IMR-90 (cell line): Measurements from ENCODE around the gene TMED10. TPM values are rescaled to one million over a fixed set of nuclear protein-coding genes. Genes with fewer than 3 reads are reported as not detected.

Source experiments
- ATAC-seq: fragments of 200-7000 bp; cut with Tn5 transposase; 2 replicates; pipeline ENCODE4 v1.9.1; 2020; ENCODE audit warnings: low read depth, mild to moderate bottlenecking, moderate library complexity
- BruUV-seq: library from RNA; stranded (reverse); fragments of 400-500 nt; replicated peaks from 2 replicates; lab custom pipeline; 2021; lab: Mats Ljungman, UMichigan
- CTCF ChIA-PET: fragments of 300-600 bp; formaldehyde crosslinking; extraction: SDS; loops from one replicate; lab custom pipeline; 2021; ENCODE audit warnings: antibody characterized with exemption; lab: Yijun Ruan, JAX
- POLR2A ChIA-PET: fragments of 300-600 bp; sonication (Branson Sonifier 250); formaldehyde crosslinking; loops from one replicate; lab custom pipeline; 2022; ENCODE audit warnings: antibody characterized with exemption; ENCODE audit not compliant: unreplicated experiment; lab: Charles Lee
- DNase-seq: peaks from one replicate; pipeline ENCODE4 v3.0.0; 2013
- H2AFZ ChIP-seq: replicated peaks from 2 replicates; pipeline ENCODE3; 2013; ENCODE audit warnings: low read length, mild to moderate bottlenecking; ENCODE audit not compliant: poor library complexity
- H2AK5ac ChIP-seq: 2 replicates; pipeline ENCODE4 v1.6.1; 2013; ENCODE audit warnings: low read depth, low read length, inconsistent platforms
- H2AK9ac ChIP-seq: replicated peaks from 2 replicates; pipeline ENCODE3; 2013; ENCODE audit warnings: mild to moderate bottlenecking, low read depth, low read length, moderate library complexity; ENCODE audit not compliant: poor library complexity
- H2BK120ac ChIP-seq: 2 replicates; pipeline ENCODE4 v1.6.1; 2013; ENCODE audit warnings: low read depth, low read length, inconsistent platforms
- H2BK15ac ChIP-seq: 3 replicates; pipeline ENCODE4 v1.6.1; 2013; ENCODE audit warnings: low read depth, low read length, inconsistent platforms
- H2BK20ac ChIP-seq: 2 replicates; pipeline ENCODE4 v1.6.1; 2013; ENCODE audit warnings: low read depth, mild to moderate bottlenecking, inconsistent platforms, low read length, moderate library complexity
- H2BK5ac ChIP-seq: 2 replicates; pipeline ENCODE4 v1.6.1; 2013; ENCODE audit warnings: mild to moderate bottlenecking, low read depth, low read length, inconsistent platforms; ENCODE audit not compliant: poor library complexity, severe bottlenecking
- H3K14ac ChIP-seq: replicated peaks from 2 replicates; pipeline ENCODE4 v1.6.1; 2013; ENCODE audit warnings: low read depth, low read length, inconsistent platforms
- H3K18ac ChIP-seq: 2 replicates; pipeline ENCODE4 v1.6.1; 2013; ENCODE audit warnings: low read depth, low read length, control low read depth
- H3K23ac ChIP-seq: 2 replicates; pipeline ENCODE4 v1.6.1; 2013; ENCODE audit warnings: low read depth, low read length, inconsistent platforms
- H3K27ac ChIP-seq: 2 replicates; pipeline ENCODE4 v1.5.1; 2013; ENCODE audit warnings: mild to moderate bottlenecking, control low read depth, low read length; ENCODE audit not compliant: insufficient read depth
- H3K27me3 ChIP-seq: 2 replicates; pipeline ENCODE4 v1.6.1; 2013; ENCODE audit warnings: low read length; ENCODE audit not compliant: control insufficient read depth, insufficient read depth
- H3K36me3 ChIP-seq: 2 replicates; pipeline ENCODE4 v1.6.1; 2013; ENCODE audit warnings: low read length, mixed read lengths; ENCODE audit not compliant: control insufficient read depth, insufficient read depth
- H3K4ac ChIP-seq: 2 replicates; pipeline ENCODE4 v1.6.1; 2013; ENCODE audit warnings: low read depth, low read length, inconsistent platforms
- H3K4me1 ChIP-seq: 2 replicates; pipeline ENCODE4 v1.6.1; 2013; ENCODE audit warnings: low read length, mixed read lengths; ENCODE audit not compliant: control insufficient read depth, insufficient read depth
- H3K4me2 ChIP-seq: 2 replicates; pipeline ENCODE4 v1.6.1; 2013; ENCODE audit warnings: low read depth, mild to moderate bottlenecking, control low read depth, low read length, moderate library complexity
- H3K4me3 ChIP-seq: 2 replicates; pipeline ENCODE4 v1.5.1; 2013; ENCODE audit warnings: low read depth, mild to moderate bottlenecking, control low read depth, low read length, moderate library complexity; ENCODE audit not compliant: insufficient read depth
- H3K56ac ChIP-seq: 2 replicates; pipeline ENCODE4 v1.6.1; 2013; ENCODE audit warnings: low read length, inconsistent platforms; ENCODE audit not compliant: insufficient read depth; ENCODE audit errors: extremely low read depth
- H3K79me1 ChIP-seq, 2 experiments: 2 replicates each; pipeline ENCODE4 v1.6.1; 2013; ENCODE audit warnings: low read length in 2 of 2, inconsistent platforms in 1 of 2, low read depth in 1 of 2
- H3K9ac ChIP-seq: 2 replicates; pipeline ENCODE4 v1.6.1; 2013; ENCODE audit warnings: low read depth, low read length, control low read depth
- H3K9me1 ChIP-seq: 2 replicates; pipeline ENCODE4 v1.6.1; 2013; ENCODE audit warnings: low read length, inconsistent platforms; ENCODE audit not compliant: insufficient read depth
- H3K9me3 ChIP-seq: 2 replicates; pipeline ENCODE4 v1.6.1; 2013; ENCODE audit warnings: low read length; ENCODE audit not compliant: control insufficient read depth, insufficient read depth
- H4K20me1 ChIP-seq: 2 replicates; pipeline ENCODE4 v1.6.1; 2013; ENCODE audit warnings: low read length, inconsistent platforms; ENCODE audit not compliant: insufficient read depth
- H4K5ac ChIP-seq: 2 replicates; pipeline ENCODE4 v1.6.1; 2013; ENCODE audit warnings: mild to moderate bottlenecking, low read depth, low read length, control low read depth
- H4K8ac ChIP-seq, 2 experiments: 2 replicates each; pipeline ENCODE4 v1.6.1; 2013; ENCODE audit warnings: low read depth in 2 of 2, low read length in 2 of 2, control low read depth in 1 of 2, inconsistent platforms in 1 of 2
- H4K91ac ChIP-seq: 2 replicates; pipeline ENCODE4 v1.6.1; 2013; ENCODE audit warnings: low read depth, low read length, inconsistent platforms; ENCODE audit not compliant: insufficient read depth
- CHD1 ChIP-seq: IDR thresholded peaks from 2 replicates; pipeline ENCODE4 v1.6.1; 2012; ENCODE audit warnings: low read depth, low read length, improper control_type of control experiment
- MAZ ChIP-seq: IDR thresholded peaks from 2 replicates; pipeline ENCODE4 v1.6.1; 2012; ENCODE audit warnings: low read depth, mild to moderate bottlenecking, low read length, improper control_type of control experiment, moderate library complexity, borderline replicate concordance
- NFE2L2 ChIP-seq: fragments of 150-350 bp; IDR thresholded peaks from 2 replicates; pipeline ENCODE4 v1.6.1; 2016; ENCODE audit warnings: low read depth, mild to moderate bottlenecking, low read length
- RAD21 ChIP-seq: IDR thresholded peaks from 2 replicates; pipeline ENCODE4 v1.6.1; 2012; ENCODE audit warnings: low read length, improper control_type of control experiment
- RCOR1 ChIP-seq: IDR thresholded peaks from 2 replicates; pipeline ENCODE4 v1.6.1; 2012; ENCODE audit warnings: mild to moderate bottlenecking, low read length, improper control_type of control experiment; ENCODE audit not compliant: insufficient replicate concordance
- WGBS, 2 experiments: methylation state at CpG; one replicate each; pipeline versions ENCODE4 v1.1.5 to v1.1.7; 2013; ENCODE audit warnings: missing lambda C conversion rate in 2 of 2; ENCODE audit not compliant: insufficient read length in 1 of 2; ENCODE audit errors: extremely low coverage in 2 of 2; 5-methylcytosine and 5-hydroxymethylcytosine counted together
- dilution Hi-C: fragments of 300-500 bp; cut with HindIII; formaldehyde crosslinking; loops from one replicate; pipeline ENCODE4 v1.14.3; 2018; ENCODE audit warnings: low sequenced_read_pairs; ENCODE audit not compliant: unreplicated experiment
- in situ Hi-C: fragments of 300-500 bp; cut with MboI; formaldehyde crosslinking; loops from 3 replicates; pipeline ENCODE4 v1.14.3; 2019; ENCODE audit warnings: low sequenced_read_pairs, inconsistent platforms, mixed read lengths
- intact Hi-C: fragments of 100-400 bp; cut with micrococcal nuclease; formaldehyde crosslinking; loops from 2 replicates; pipeline ENCODE4 v1.10.0; 2022
- polyA plus RNA-seq, 3 experiments: library from polyadenylated mRNA; depleted of rRNA; stranded (reverse); fragments of >200 nt; gene quantifications; 2 replicates each; pipeline ENCODE4 v1.2.3, GENCODE V29; 2012; ENCODE audit warnings: low replicate concordance in 1 of 3
- total RNA-seq: library from RNA; depleted of rRNA; stranded (reverse); fragments of >200 nt; gene quantifications from 2 replicates; pipeline ENCODE4 v1.2.3, GENCODE V29; 2012
- TF ChIP-seq, protein P1 (sequence below): fragments of 150-350 bp; IDR thresholded peaks from 2 replicates; pipeline ENCODE4 v1.6.1; 2016; ENCODE audit warnings: low read depth, mild to moderate bottlenecking, low read length, moderate library complexity, borderline replicate concordance
- TF ChIP-seq, protein P2 (sequence below): fragments of 150-350 bp; IDR thresholded peaks from 2 replicates; pipeline ENCODE4 v1.6.1; 2017; ENCODE audit warnings: mild to moderate bottlenecking, antibody characterized with exemption, low read length, low read depth
- TF ChIP-seq, protein P3 (sequence below): conservative IDR thresholded peaks from 2 replicates; pipeline ENCODE4 v1.5.1; 2012; ENCODE audit warnings: mild to moderate bottlenecking, low read depth, low read length, improper control_type of control experiment

TMED10 gene
- total and polyA plus RNA-seq, 2 of the 4 experiments (the other 2 are of a cell fraction) = 254 to 441 TPM

DNA sequence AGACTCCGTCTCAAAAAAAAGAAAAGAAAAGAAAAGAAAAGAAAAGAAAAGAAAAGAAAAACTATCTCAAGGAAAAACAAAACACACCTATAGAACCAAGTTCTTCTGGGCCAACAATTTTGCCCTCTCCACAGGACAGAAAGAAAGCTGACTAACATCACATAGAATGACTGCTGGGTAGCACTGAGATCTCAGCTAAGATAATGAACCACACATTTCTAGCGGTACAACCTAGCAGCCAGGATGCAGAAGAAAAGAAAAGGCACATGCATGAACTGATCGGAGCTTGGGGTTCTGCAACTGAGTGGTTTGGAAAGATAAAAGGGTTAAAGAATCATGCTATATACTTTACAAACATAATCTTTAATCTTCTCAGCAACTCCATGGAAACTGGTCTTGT is 19.5 kb downstream of the TMED10 start:
- no CpG with 5 or more reads among the region's 3 CpGs for WGBS, 2 experiments
- dilution Hi-C loops = no loop called here
- Histone ChIP-seq H3K4me2 (no peak overlapping the region), H4K8ac (no peak overlapping the region), H3K14ac (no peak overlapping the region), H2AK9ac (no peak overlapping the region), H4K91ac (no peak overlapping the region), H2AFZ (no peak overlapping the region), H3K56ac (no peak overlapping the region), H3K4ac (no peak overlapping the region), H3K27me3 (no peaks in the 10 kb centered on the region), H3K9me3 (no peaks in the 10 kb centered on the region), H2BK20ac (no peak overlapping the region), H3K27ac (no peak overlapping the region), H3K36me3 (no peaks in the 10 kb centered on the region), H2BK15ac (no peak overlapping the region), H3K18ac (no peak overlapping the region), H3K79me1 (peaks cover 13 to 75% of the 10 kb centered on the region in 2 experiments), H2BK120ac (no peak overlapping the region), H3K4me1 (no peaks in the 10 kb centered on the region; the same call in 1 of the 2 replicates), H3K23ac (no peak overlapping the region), H3K9ac (no peak overlapping the region), H4K5ac (no peak overlapping the region), H2AK5ac (no peak overlapping the region), H3K9me1 (peaks cover 7% of the 10 kb centered on the region), H3K4me3 (no peak overlapping the region), H4K20me1 (peaks cover 54% of the 10 kb centered on the region), H2BK5ac (no peak overlapping the region)
- BruUV-seq = no TSS peak
- ChIA-PET CTCF (no interaction called here), POLR2A (no interaction called here)
- intact Hi-C loops = no loop called here
- TF ChIP-seq NFE2L2 (no peak), RCOR1 (no peak), RAD21 (no peak), MAZ (no peak), CHD1 (no peak)
- TF ChIP-seq, protein P1, sequence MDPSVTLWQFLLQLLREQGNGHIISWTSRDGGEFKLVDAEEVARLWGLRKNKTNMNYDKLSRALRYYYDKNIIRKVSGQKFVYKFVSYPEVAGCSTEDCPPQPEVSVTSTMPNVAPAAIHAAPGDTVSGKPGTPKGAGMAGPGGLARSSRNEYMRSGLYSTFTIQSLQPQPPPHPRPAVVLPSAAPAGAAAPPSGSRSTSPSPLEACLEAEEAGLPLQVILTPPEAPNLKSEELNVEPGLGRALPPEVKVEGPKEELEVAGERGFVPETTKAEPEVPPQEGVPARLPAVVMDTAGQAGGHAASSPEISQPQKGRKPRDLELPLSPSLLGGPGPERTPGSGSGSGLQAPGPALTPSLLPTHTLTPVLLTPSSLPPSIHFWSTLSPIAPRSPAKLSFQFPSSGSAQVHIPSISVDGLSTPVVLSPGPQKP = no peak
- TF ChIP-seq, protein P2, sequence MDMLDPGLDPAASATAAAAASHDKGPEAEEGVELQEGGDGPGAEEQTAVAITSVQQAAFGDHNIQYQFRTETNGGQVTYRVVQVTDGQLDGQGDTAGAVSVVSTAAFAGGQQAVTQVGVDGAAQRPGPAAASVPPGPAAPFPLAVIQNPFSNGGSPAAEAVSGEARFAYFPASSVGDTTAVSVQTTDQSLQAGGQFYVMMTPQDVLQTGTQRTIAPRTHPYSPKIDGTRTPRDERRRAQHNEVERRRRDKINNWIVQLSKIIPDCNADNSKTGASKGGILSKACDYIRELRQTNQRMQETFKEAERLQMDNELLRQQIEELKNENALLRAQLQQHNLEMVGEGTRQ = no peak
- TF ChIP-seq, protein P3, sequence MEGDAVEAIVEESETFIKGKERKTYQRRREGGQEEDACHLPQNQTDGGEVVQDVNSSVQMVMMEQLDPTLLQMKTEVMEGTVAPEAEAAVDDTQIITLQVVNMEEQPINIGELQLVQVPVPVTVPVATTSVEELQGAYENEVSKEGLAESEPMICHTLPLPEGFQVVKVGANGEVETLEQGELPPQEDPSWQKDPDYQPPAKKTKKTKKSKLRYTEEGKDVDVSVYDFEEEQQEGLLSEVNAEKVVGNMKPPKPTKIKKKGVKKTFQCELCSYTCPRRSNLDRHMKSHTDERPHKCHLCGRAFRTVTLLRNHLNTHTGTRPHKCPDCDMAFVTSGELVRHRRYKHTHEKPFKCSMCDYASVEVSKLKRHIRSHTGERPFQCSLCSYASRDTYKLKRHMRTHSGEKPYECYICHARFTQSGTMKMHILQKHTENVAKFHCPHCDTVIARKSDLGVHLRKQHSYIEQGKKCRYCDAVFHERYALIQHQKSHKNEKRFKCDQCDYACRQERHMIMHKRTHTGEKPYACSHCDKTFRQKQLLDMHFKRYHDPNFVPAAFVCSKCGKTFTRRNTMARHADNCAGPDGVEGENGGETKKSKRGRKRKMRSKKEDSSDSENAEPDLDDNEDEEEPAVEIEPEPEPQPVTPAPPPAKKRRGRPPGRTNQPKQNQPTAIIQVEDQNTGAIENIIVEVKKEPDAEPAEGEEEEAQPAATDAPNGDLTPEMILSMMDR = no peak
- ATAC-seq = no peak
- no peak for DNase-seq
- in situ Hi-C loops = no loop called here
